ENCODE data around the gene CASS4.
"Not testable (repeated sequence)": the region's sequence is repeated elsewhere in the genome, so short reads cannot be mapped to it uniquely, and the experiment has no call there.

The CASS4 gene

GRCh38 chr20:56406910-56407309 lies 5.2 kb upstream of the CASS4 start:
- H3K4me3 Mint-ChIP-seq, result no peak overlapping the region
- H3K36me3 Mint-ChIP-seq, result peaks cover 51 to 53% of the 10 kb centered on the region in 2 donors
- ATAC-seq (replicated peaks) (no peak), DNase-seq (no peak)
- H3K27me3 Mint-ChIP-seq, result no peaks in the 10 kb centered on the region
- H3K27ac Mint-ChIP-seq, result no peak overlapping the region
- H3K9me3 Mint-ChIP-seq, result no peaks in the 10 kb centered on the region
- H3K4me1 Mint-ChIP-seq, result peaks cover 8 to 19% of the 10 kb centered on the region in 2 donors

DNA sequence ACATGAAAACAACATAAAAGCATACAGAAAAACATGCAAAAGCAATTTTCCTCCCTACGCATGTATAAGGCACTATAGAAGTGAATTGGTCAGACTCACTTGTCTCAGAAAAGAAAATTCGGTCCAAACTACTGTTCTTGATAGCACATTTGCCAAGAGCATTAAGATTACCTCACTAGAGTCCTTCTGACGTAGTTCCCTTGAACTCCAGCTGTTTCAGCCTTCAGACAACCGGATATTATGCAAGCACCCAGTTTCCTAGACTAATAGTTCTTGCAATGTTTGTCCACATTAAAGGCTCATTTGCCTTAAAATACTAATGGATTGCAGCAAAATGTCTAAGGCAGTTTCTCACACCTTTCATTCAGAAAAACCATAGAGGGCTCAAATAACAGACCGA lies 2.5 kb upstream of the CASS4 start:
- H3K27me3 Mint-ChIP-seq, result no peaks in the 10 kb centered on the region
- no peaks in the 10 kb centered on the region for H3K9me3 Mint-ChIP-seq
- peaks cover 48 to 50% of the 10 kb centered on the region in 2 donors for H3K36me3 Mint-ChIP-seq
- no peak overlapping the region for H3K4me3 Mint-ChIP-seq
- no peak overlapping the region for H3K27ac Mint-ChIP-seq
- H3K4me1 Mint-ChIP-seq, result peaks cover 13 to 29% of the 10 kb centered on the region in 2 donors
- ATAC-seq (replicated peaks) (no peak), DNase-seq (no peak)

- DNase-seq (no peak), ATAC-seq (replicated peaks) (no peak)
- Mint-ChIP-seq H3K27me3 (no peaks in the 10 kb centered on the region), H3K4me1 (peaks cover 13 to 29% of the 10 kb centered on the region in 2 donors), H3K36me3 (peaks cover 48 to 49% of the 10 kb centered on the region in 2 donors), H3K27ac (no peak overlapping the region), H3K4me3 (no peak overlapping the region), H3K9me3 (no peaks in the 10 kb centered on the region)
Measured at GRCh38 chr20:56409956-56410355, 2.1 kb upstream of the CASS4 start.

- peaks cover 13 to 19% of the 10 kb centered on the region in 2 donors for H3K4me1 Mint-ChIP-seq
- ATAC-seq (replicated peaks); DNase-seq: not testable (repeated sequence)
Measured at GRCh38 chr20:56411287-56411686, 773 bp upstream of the CASS4 start.

GRCh38 chr20:56412473-56412790 lies 372 bp downstream of the CASS4 start:
- H3K36me3 Mint-ChIP-seq, result peaks cover 37% of the 10 kb centered on the region in 2 donors
- H3K9me3 Mint-ChIP-seq, result no peaks in the 10 kb centered on the region
- H3K4me1 Mint-ChIP-seq, result peaks cover 13 to 19% of the 10 kb centered on the region in 2 donors
- H3K27ac Mint-ChIP-seq, result peak overlapping the region; percentile 63
- ATAC-seq (replicated peaks) (no peak), DNase-seq (no peak)
- H3K27me3 Mint-ChIP-seq, result no peaks in the 10 kb centered on the region
- peak overlapping the region; percentile 57 to 72 for H3K4me3 Mint-ChIP-seq

More at GRCh38 chr20:56411287-56411686, 773 bp upstream of the CASS4 start:
- Mint-ChIP-seq H3K36me3 (peaks cover 39% of the 10 kb centered on the region in 2 donors), H3K27ac (peak overlapping the region; percentile 65), H3K4me3 (peak overlapping the region; percentile 57 to 72)
- not testable (repeated sequence) for H3K27me3 Mint-ChIP-seq, H3K9me3 Mint-ChIP-seq

DNA sequence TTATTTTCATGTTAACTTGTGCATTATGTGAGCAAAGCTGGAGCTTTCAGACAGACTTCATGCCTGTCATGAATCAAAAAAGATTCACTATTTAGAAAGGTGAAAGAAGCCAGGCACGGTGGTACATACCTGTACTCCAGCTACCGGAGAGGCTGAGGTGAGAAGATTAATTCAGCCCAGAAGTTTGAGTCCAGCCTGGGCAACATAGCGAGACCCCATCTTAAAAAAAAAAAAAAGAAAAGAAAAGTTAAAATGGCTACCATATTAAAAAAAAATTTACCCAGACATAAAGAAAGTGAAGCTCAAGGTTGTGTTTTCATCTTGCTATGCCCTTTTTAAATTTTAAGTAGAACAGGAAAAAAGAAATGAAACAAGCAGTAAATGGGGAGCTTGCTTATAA lies 889 bp downstream of the CASS4 start:
- ATAC-seq (replicated peaks) (no peak), DNase-seq (no peak)
- peaks cover 38% of the 10 kb centered on the region in 2 donors for H3K36me3 Mint-ChIP-seq
- no peaks in the 10 kb centered on the region for H3K9me3 Mint-ChIP-seq
- peak overlapping the region in 1 of 2 donors; percentile 72 for H3K4me3 Mint-ChIP-seq
- no peak overlapping the region for H3K27ac Mint-ChIP-seq
- no peaks in the 10 kb centered on the region for H3K27me3 Mint-ChIP-seq
- H3K4me1 Mint-ChIP-seq, result peaks cover 13 to 20% of the 10 kb centered on the region in 2 donors

DNA sequence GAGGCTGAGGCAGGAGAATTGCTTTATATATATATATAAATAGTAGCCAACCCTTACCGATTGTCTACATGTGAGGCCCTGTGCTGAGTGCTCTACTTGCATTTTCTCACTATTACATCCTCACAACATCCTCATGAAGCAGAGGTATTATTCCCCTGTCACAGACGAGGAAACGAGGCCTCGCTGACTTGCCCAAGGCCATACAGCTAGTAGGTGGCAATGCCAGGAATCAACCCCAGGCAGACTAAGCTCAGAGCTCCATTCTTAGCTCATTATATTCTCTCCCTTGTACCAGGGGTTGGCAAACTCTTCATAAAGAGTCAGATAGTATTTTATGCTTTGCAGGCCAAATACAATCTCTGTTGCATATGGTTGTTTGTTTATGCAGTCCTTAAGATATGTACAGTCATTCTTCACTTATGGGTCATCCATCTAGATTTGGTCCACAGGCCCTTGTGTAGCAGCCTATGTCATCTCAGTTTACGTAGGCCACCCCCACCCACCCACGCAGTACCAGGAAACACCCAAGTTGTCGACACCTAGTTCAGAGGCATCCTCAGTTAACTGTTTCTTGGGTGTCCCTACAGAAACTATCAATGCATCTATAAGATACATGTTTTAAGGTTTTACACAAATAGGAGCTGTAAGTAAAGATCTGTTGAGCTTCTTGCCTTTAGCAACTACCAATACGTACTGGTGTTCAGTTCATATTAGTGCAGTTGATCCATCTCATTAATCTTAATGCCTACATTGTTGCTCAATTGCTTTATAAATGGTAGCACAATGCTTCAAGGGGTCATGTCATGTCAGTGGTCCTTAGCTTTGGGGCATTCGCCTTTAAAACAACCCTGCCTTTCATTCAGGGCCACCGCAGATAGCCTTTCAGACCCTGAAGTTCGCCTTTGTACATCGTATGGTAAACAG lies 3.0 kb downstream of the CASS4 start:
- DNase-seq (no peak), ATAC-seq (replicated peaks) (no peak)
- peaks cover 17 to 32% of the 10 kb centered on the region in 2 donors for H3K4me1 Mint-ChIP-seq
- H3K27ac Mint-ChIP-seq, result no peak overlapping the region
- no peak overlapping the region for H3K4me3 Mint-ChIP-seq
- no peaks in the 10 kb centered on the region for H3K9me3 Mint-ChIP-seq
- H3K36me3 Mint-ChIP-seq, result peaks cover 33 to 35% of the 10 kb centered on the region in 2 donors
- no peaks in the 10 kb centered on the region for H3K27me3 Mint-ChIP-seq

DNA sequence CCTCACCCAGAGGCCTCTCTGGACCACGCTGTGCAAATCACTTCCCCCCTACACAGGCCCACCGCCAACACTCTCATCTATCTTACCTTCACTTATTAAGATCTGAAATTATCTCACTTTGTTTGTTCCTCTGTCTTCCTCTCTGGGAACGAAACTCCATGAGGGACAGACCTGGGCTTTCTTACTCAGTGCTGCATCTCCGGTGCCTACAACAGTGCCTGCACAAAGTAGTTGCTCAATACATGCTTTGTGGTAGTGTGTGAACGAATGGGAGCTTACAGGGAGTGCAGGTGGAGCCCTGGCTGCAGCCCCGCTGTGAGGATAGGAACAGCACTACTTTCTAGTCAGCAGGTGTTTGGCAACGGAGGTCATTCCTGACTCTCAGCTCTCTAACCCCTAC lies 5.3 kb downstream of the CASS4 start:
- no peaks in the 10 kb centered on the region for H3K9me3 Mint-ChIP-seq
- no peak overlapping the region for H3K27ac Mint-ChIP-seq
- H3K27me3 Mint-ChIP-seq, result no peaks in the 10 kb centered on the region
- H3K36me3 Mint-ChIP-seq, result peaks cover 23 to 29% of the 10 kb centered on the region in 2 donors
- H3K4me3 Mint-ChIP-seq, result no peak overlapping the region
- no peak for ATAC-seq (replicated peaks)
- no peak for DNase-seq
- H3K4me1 Mint-ChIP-seq, result peaks cover 7 to 24% of the 10 kb centered on the region in 2 donors

DNA sequence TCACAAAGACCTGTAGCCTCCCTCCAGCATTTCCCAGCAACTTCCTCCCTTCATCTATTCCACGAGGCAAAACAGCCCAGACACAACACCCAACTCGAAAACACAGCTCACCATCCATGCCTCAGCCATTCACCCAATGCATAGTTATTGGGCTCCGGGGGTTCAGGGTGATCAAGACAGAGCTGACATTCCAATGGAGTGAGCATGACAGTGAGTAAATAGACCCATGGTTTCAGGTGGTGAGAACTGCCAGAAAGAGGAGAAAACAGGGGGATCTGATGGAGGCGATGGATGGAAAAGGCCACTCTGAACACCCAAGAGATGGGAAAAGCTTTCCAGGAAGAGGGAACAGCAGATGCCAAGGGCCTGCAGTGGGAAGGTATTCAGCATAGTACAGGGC lies 5.9 kb downstream of the CASS4 start:
- ATAC-seq (replicated peaks) (no peak), DNase-seq (no peak)
- no peaks in the 10 kb centered on the region for H3K27me3 Mint-ChIP-seq
- peaks cover 22 to 25% of the 10 kb centered on the region in 2 donors for H3K36me3 Mint-ChIP-seq
- no peaks in the 10 kb centered on the region for H3K9me3 Mint-ChIP-seq
- H3K27ac Mint-ChIP-seq, result no peak overlapping the region
- peaks cover 7 to 20% of the 10 kb centered on the region in 2 donors for H3K4me1 Mint-ChIP-seq
- H3K4me3 Mint-ChIP-seq, result no peak overlapping the region

- no peak for DNase-seq
- H3K36me3 Mint-ChIP-seq, result peaks cover 22 to 24% of the 10 kb centered on the region in 2 donors
- H3K27ac Mint-ChIP-seq, result no peak overlapping the region
- H3K4me1 Mint-ChIP-seq, result peaks cover 7 to 19% of the 10 kb centered on the region in 2 donors
- no peaks in the 10 kb centered on the region for H3K27me3 Mint-ChIP-seq
- no peak overlapping the region for H3K4me3 Mint-ChIP-seq
- H3K9me3 Mint-ChIP-seq, result no peaks in the 10 kb centered on the region
- no peak for ATAC-seq (replicated peaks)
Measured at GRCh38 chr20:56418385-56418861, 6.4 kb downstream of the CASS4 start.

DNA sequence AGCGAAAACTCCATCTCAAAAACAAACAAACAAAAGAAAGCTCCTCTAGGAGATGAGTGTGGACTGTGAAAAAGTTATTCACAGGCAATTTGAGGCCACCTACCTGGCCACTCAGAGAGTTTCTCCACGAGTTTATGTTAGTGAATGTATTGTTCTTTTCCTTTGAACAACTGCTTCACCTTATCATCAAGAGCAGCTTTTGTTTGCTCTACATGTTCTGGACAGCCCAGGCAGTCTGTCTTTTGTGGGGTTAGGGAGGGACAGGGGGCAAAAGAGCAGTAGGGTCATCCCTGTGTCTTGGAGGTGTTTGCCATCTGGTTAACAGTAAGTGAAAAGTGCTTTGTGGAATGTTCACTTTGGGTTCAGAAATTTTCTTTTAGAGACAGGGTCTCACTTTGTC lies 8.0 kb downstream of the CASS4 start:
- H3K4me1 Mint-ChIP-seq, result peaks cover 8 to 19% of the 10 kb centered on the region in 2 donors
- H3K27ac Mint-ChIP-seq, result no peak overlapping the region
- H3K4me3 Mint-ChIP-seq, result no peak overlapping the region
- no peak for DNase-seq
- no peak for ATAC-seq (replicated peaks)
- H3K36me3 Mint-ChIP-seq, result peaks cover 17 to 19% of the 10 kb centered on the region in 2 donors
- H3K27me3 Mint-ChIP-seq, result no peaks in the 10 kb centered on the region
- H3K9me3 Mint-ChIP-seq, result no peaks in the 10 kb centered on the region

DNA sequence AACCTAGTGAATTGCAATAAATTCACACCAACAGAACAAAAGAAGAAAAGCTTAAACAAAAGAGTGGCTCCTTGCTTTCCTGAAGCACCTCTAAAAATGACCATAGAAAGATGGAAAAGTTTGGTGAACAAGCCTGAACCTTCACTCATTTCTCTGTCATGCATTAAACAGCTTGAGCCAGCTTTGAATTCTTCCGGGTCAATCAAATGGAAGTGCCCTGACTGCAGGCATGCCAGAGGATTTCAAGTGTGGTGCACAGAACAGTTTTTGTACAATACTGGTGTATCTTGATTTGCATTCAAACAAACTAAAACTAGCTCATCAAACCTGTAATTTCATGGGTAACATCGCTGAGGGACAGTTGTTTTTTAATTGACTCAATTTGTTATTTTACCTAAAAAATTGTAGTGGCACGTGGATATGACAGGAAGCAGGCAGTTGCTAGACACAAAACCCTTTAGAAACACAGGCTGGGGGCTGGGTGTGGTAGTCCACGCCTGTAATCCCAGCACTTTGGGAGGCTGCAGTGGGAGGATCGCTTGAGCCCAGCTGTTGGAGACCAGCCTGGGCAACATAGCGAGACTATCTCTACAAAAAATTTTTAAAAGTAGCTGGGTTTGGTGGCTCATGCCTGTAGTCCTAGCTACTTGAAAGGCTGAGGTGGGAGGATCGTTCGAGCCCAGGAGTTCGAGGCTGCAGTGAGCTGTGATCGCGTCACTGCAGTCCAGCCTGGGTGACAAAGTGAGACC lies 9.1 kb downstream of the CASS4 start:
- H3K36me3 Mint-ChIP-seq, result peaks cover 17 to 19% of the 10 kb centered on the region in 2 donors
- peaks cover 4 to 5% of the 10 kb centered on the region in 2 donors for H3K27me3 Mint-ChIP-seq
- H3K9me3 Mint-ChIP-seq, result no peaks in the 10 kb centered on the region
- no peak overlapping the region for H3K4me3 Mint-ChIP-seq
- no peak for DNase-seq
- no peak overlapping the region for H3K27ac Mint-ChIP-seq
- no peak for ATAC-seq (replicated peaks)
- H3K4me1 Mint-ChIP-seq, result peaks cover 8 to 19% of the 10 kb centered on the region in 2 donors

DNA sequence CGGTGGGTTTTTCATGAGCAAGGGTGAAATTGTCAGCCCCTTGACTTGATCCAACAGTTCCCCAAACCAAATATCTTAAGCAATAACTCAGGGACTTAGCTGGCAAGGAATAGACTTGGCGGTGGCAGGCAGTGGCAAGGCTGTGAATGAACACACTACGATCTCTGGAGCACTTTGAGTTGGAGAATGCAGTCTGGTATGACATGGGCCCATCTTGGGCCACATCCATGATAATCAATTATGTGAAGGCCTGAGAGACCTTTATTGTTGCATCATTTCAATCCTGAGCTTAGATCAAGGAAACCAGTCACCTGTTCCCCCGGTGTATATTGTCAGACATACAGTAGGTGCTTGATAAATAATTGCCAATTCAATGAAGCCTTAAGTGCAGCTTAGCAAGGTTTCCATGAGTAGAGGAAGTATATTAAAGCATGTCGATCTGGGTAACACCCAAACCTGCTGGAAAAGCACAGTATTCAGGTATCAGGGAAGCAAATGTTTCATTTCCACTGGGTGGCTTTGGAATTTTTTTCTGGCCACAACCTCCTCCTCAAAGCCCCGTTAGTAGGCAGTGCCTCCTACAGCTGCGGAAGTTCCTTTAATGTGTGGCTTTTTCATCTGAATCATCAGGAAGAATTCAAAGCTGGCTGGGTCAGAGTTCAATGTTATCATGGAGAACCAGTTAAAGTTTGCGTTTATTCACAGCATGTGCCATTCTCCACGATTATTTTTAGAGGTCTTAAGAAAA lies 10.2 kb downstream of the CASS4 start:
- ATAC-seq (replicated peaks) (no peak), DNase-seq (no peak)
- H3K27ac Mint-ChIP-seq, result no peak overlapping the region
- peaks cover 4 to 11% of the 10 kb centered on the region in 2 donors for H3K27me3 Mint-ChIP-seq
- peaks cover 13 to 14% of the 10 kb centered on the region in 2 donors for H3K36me3 Mint-ChIP-seq
- no peak overlapping the region for H3K4me3 Mint-ChIP-seq
- peaks cover 8 to 19% of the 10 kb centered on the region in 2 donors for H3K4me1 Mint-ChIP-seq
- H3K9me3 Mint-ChIP-seq, result no peaks in the 10 kb centered on the region

GRCh38 chr20:56422824-56423189 lies 10.7 kb downstream of the CASS4 start:
- H3K4me1 Mint-ChIP-seq, result peaks cover 8 to 21% of the 10 kb centered on the region in 2 donors
- no peak overlapping the region for H3K27ac Mint-ChIP-seq
- no peak overlapping the region for H3K4me3 Mint-ChIP-seq

More at GRCh38 chr20:56422824-56423189, 10.7 kb downstream of the CASS4 start:
- ATAC-seq (replicated peaks) (no peak), DNase-seq (no peak)
- Mint-ChIP-seq H3K27me3 (peaks cover 4 to 12% of the 10 kb centered on the region in 2 donors), H3K36me3 (peaks cover 7 to 8% of the 10 kb centered on the region in 2 donors), H3K9me3 (no peaks in the 10 kb centered on the region)
